Measurements from ENCODE around the gene HMGN4. TPM values are rescaled to one million over a fixed set of nuclear protein-coding genes. Genes with fewer than 3 reads are reported as not detected.

The HMGN4 gene
- total RNA-seq, 2 experiments from 2014 or later: 22.7 to 24.8 TPM

DNA sequence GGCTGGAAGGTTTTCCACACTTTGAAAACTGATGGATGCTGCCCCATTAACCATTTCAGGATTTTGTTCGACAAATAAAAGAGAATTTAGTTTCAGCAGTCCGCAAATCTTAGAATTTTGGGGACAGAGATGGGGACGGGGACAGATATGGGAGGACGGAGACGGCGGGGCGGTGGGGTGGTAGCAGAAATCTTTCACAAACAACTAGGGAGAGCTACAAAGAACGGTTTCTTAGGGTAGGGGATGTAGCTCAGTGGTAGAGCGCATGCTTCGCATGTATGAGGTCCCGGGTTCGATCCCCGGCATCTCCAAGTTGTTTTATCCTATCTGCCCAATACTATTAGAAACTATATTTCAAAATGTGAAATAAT, 15.1 kb downstream of the HMGN4 start:
- peak; percentile 62 for ATAC-seq (ENCODE audit: poor library complexity)
- H3K9me3 ChIP-seq (ENCODE audit: control insufficient read depth in 1 of 2, insufficient read depth in 1 of 2, low read length in 2 of 2): no peaks in the 10 kb centered on the region
- intact Hi-C loops (cut with DNase I, micrococcal nuclease): loop anchor here (1.0 to 5.0 kb wide), 6 partner anchors 14 to 381 kb away; partner anchors contain the start of gene HMGN4 (in 1 of the 2)
- H3K4me3 Mint-ChIP-seq: no peak overlapping the region
- CTCF ChIA-PET: interaction anchor here (0.6 to 1.6 kb wide), 6 partner anchors 13 to 212 kb away, joined by 3 to 6 read pairs (median 3); partner anchors contain the start of gene HMGN4
- POLR2A ChIA-PET: interaction anchor here (0.9 to 7.2 kb wide), 21 partner anchors 8 to 1284 kb away, joined by 3 to 113 read pairs (median 4); partner anchors contain the start of genes BTN2A2 and HMGN4
- H3K36me3 ChIP-seq (ENCODE audit: insufficient read depth, low read length): no peaks in the 10 kb centered on the region
- H3K36me3 Mint-ChIP-seq (ENCODE audit: low read depth): peaks cover 10% of the 10 kb centered on the region
- no peak overlapping the region for H3K27ac ChIP-seq (ENCODE audit: low read depth in 1 of 2, low read length in 2 of 2)
- TF ChIP-seq, protein P1, sequence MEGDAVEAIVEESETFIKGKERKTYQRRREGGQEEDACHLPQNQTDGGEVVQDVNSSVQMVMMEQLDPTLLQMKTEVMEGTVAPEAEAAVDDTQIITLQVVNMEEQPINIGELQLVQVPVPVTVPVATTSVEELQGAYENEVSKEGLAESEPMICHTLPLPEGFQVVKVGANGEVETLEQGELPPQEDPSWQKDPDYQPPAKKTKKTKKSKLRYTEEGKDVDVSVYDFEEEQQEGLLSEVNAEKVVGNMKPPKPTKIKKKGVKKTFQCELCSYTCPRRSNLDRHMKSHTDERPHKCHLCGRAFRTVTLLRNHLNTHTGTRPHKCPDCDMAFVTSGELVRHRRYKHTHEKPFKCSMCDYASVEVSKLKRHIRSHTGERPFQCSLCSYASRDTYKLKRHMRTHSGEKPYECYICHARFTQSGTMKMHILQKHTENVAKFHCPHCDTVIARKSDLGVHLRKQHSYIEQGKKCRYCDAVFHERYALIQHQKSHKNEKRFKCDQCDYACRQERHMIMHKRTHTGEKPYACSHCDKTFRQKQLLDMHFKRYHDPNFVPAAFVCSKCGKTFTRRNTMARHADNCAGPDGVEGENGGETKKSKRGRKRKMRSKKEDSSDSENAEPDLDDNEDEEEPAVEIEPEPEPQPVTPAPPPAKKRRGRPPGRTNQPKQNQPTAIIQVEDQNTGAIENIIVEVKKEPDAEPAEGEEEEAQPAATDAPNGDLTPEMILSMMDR (IDR thresholded peaks at IDR 0.05): no peak
- H3K27ac Mint-ChIP-seq: no peak overlapping the region
- no peaks in the 10 kb centered on the region for H3K27me3 ChIP-seq (ENCODE audit: control insufficient read depth in 1 of 2, insufficient read depth in 2 of 2, low read length in 2 of 2)
- H3K4me1 Mint-ChIP-seq (ENCODE audit: low read depth): peaks cover 25% of the 10 kb centered on the region
- no peaks in the 10 kb centered on the region for H3K9me3 Mint-ChIP-seq
- H3K4me3 ChIP-seq (ENCODE audit: low read length): peak overlapping the region; percentile 60
- peaks cover 33% of the 10 kb centered on the region for H3K4me1 ChIP-seq (ENCODE audit: insufficient read depth, low read length)
- DNase-seq: peak; percentile 61 to 87 (median 71)
- H3K27me3 Mint-ChIP-seq: peaks cover 8% of the 10 kb centered on the region

DNA sequence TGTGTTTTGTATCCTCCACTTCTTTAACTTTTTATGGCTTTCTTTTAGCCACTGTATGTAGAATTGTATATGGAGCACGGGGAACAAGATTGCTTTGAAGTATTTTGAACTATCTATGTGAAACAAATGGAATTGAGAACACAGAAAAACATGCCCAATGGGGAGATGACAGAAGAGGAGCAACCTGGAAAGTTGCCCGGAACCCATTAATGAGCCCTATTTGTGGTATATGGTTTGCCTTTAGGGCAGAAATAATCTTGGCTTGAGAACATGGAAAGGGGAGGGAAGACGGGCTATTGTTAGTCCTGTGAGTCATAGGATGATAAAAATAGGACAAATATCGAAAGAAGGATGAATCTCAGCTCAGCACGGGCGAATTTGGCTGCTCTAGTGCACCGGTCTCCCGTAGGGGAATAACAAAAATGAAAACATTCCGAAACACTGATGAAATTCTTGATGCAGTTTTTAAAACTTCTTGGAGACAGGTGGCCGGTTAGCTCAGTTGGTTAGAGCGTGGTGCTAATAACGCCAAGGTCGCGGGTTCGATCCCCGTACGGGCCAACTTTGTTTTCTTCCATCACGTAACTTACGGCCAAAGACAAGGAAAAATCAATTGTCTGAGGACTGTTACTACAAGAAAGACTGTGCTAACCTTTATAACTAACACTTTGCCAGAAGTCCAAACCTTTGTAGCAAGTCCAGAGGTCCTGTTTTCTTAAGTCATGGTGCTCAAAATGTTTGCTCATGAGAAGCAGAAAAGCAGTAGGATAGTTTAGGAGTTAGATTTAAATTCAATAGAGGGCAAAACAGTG, 15.7 kb downstream of the HMGN4 start:
- peaks cover 8% of the 10 kb centered on the region for H3K27me3 Mint-ChIP-seq
- no peak overlapping the region for H3K27ac ChIP-seq (ENCODE audit: low read depth in 1 of 2, low read length in 2 of 2)
- H3K27ac Mint-ChIP-seq: no peak overlapping the region
- H3K4me1 Mint-ChIP-seq (ENCODE audit: low read depth): peaks cover 25% of the 10 kb centered on the region
- H3K4me1 ChIP-seq (ENCODE audit: insufficient read depth, low read length): peaks cover 33% of the 10 kb centered on the region
- peak; percentile 30 for ATAC-seq (ENCODE audit: poor library complexity)
- H3K9me3 ChIP-seq (ENCODE audit: control insufficient read depth in 1 of 2, insufficient read depth in 1 of 2, low read length in 2 of 2): no peaks in the 10 kb centered on the region
- intact Hi-C loops (cut with DNase I, micrococcal nuclease): loop anchor here (1.0 to 5.0 kb wide), 8 partner anchors 14 to 382 kb away; partner anchors contain the start of gene HMGN4 (in 1 of the 2)
- ChIA-PET POLR2A (interaction anchor here (0.7 to 7.2 kb wide), 32 partner anchors 9 to 1318 kb away, joined by 3 to 113 read pairs (median 3); partner anchors contain the start of genes BTN2A2 and HMGN4), CTCF (interaction anchor here (0.6 to 1.6 kb wide), 6 partner anchors 13 to 42 kb away, joined by 3 to 6 read pairs (median 4); partner anchors contain the start of gene HMGN4)
- peaks cover 10% of the 10 kb centered on the region for H3K36me3 Mint-ChIP-seq (ENCODE audit: low read depth)
- peak; percentile 51 to 91 (median 64) for DNase-seq
- no peaks in the 10 kb centered on the region for H3K9me3 Mint-ChIP-seq
- no peaks in the 10 kb centered on the region for H3K36me3 ChIP-seq (ENCODE audit: insufficient read depth, low read length)
- no peak overlapping the region for H3K4me3 Mint-ChIP-seq
- TF ChIP-seq, protein P1 (IDR thresholded peaks at IDR 0.05): no peak
- no peaks in the 10 kb centered on the region for H3K27me3 ChIP-seq (ENCODE audit: control insufficient read depth in 1 of 2, insufficient read depth in 2 of 2, low read length in 2 of 2)
- H3K4me3 ChIP-seq (ENCODE audit: low read length): peak overlapping the region; percentile 60

DNA sequence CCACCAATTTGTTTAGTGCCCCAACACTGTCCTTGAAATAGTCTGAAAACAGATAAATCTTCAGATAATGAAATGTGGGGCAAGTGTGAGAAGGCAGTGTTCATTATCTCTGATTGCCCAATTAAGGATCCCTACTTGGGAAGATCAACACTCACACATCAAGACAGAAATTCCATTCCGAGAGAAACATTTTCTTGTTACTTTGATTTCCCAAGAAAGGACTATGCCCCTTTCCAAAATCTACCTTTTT, 16.2 kb downstream of the HMGN4 start:
- Histone ChIP-seq H3K27ac (ENCODE audit: low read depth in 1 of 2, low read length in 2 of 2) (no peak overlapping the region), H3K9me3 (ENCODE audit: control insufficient read depth in 1 of 2, insufficient read depth in 1 of 2, low read length in 2 of 2) (no peaks in the 10 kb centered on the region), H3K4me1 (ENCODE audit: insufficient read depth, low read length) (peaks cover 33% of the 10 kb centered on the region), H3K36me3 (ENCODE audit: insufficient read depth, low read length) (no peaks in the 10 kb centered on the region), H3K4me3 (ENCODE audit: low read length) (peak overlapping the region; percentile 60), H3K27me3 (ENCODE audit: control insufficient read depth in 1 of 2, insufficient read depth in 2 of 2, low read length in 2 of 2) (no peaks in the 10 kb centered on the region)
- CTCF ChIA-PET: interaction anchor here (0.8 to 1.7 kb wide), 4 partner anchors 10 to 41 kb away, joined by 3 to 6 read pairs (median 4); no protein-coding TSS in a partner anchor
- TF ChIP-seq, protein P1 (IDR thresholded peaks at IDR 0.05): no peak
- H3K36me3 Mint-ChIP-seq (ENCODE audit: low read depth): peaks cover 10% of the 10 kb centered on the region
- H3K9me3 Mint-ChIP-seq: no peaks in the 10 kb centered on the region
- H3K4me1 Mint-ChIP-seq (ENCODE audit: low read depth): peaks cover 25% of the 10 kb centered on the region
- peak; percentile 4 for ATAC-seq (ENCODE audit: poor library complexity)
- POLR2A ChIA-PET: interaction anchor here (0.7 to 7.2 kb wide), 30 partner anchors 9 to 1318 kb away, joined by 3 to 113 read pairs (median 3); partner anchors contain the start of genes BTN2A2 and HMGN4
- intact Hi-C loops (cut with DNase I, micrococcal nuclease): loop anchor here (1.0 to 5.0 kb wide), 6 partner anchors 14 to 382 kb away; no protein-coding TSS in a partner anchor
- H3K27me3 Mint-ChIP-seq: peaks cover 8% of the 10 kb centered on the region
- DNase-seq: no peak
- no peak overlapping the region for H3K4me3 Mint-ChIP-seq
- no peak overlapping the region for H3K27ac Mint-ChIP-seq
